Astrocyte of the hippocampus (primary cell): Measurements from ENCODE around the gene DYNC2I2.
"Not testable (repeated sequence)": the region's sequence is repeated elsewhere in the genome, so short reads cannot be mapped to it uniquely, and the experiment has no call there.

Source experiments
- DNase-seq: peaks from one replicate; pipeline ENCODE4 v3.0.0; 2011; ENCODE audit warnings: low read depth, low spot score

Gene DYNC2I2

DNA sequence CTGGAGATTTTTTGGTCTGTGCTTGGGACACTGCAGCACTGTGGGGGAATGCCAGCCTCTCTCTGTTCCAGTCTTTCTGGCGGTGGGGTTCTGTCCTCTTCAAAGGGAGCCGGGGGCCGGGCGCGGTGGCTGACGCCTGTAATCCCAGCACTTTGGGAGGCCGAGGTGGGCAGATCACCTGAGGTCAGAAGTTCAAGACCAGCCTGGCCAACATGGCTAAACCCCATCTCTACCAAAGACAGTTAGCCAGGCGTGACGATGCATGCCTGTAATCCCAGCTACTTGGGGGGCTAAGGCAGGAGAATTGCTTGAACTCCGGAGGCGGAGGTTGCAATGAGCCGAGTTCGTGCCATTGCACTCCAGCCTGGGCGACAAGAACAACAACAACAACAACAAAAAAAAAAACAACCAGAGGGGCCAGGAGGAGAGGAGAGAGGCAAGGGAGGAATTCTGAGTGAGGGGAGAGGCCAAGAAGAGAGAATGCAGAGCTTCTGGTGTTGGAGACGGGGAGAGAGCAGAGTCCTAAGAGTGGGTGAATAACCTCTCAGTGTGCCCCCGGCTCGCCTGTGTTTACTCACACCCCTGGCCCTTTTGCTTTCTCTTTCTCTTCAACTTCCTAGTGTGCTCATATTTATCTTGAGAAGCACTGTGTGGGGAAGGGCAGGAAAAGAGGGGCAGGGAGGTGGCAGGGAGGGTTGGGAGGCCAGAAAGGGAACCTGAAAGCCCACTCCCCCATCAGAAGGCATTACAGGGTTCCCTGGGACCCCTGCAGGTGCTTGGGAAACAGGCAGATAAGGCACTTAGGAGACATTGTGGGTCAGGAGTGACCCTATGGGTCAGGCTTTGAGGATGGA lies 29.2 kb upstream of the DYNC2I2 start:
- peak; percentile 21 for DNase-seq

DNA sequence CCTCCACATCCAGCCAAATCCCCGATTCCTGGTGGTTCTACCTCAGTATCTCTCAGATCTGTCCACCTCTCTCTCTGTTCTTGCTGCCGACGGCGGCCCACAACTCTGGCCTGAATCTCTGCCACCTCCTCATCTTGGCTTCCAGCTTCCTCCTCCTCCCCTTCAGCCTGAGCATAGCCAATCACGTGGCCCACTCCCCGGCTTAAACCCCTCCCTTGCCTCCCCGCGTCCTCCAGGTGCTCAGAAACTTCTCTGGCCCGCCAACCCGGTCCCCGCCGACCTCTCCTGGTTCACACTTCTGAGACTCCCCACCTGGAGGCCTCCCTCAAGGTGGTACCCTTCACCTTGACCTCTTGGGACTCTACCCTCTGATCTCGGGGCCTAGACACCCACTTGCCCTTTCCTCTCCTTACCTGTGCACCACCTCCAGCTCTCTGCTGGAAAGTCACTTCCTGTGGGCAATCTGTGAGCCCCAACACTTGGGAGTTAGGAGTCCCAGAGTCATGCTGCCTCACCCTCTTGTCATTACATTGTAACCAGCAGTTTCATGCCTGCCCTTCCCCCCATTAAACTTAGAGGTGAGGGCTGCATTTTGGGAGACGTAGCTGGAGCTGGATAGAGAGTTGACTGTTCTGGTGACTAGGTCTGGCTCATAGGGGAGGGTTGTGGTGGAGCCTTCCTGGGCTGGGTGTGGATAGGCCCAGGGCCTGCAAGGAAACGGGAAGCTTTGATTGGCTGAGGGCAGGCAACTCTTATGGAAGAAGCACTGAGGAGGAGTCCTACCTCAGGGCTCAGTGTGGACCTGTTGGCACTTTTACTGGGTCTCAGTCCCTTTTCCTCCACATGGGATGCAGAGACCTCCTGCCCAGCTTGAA lies 27.9 kb upstream of the DYNC2I2 start:
- DNase-seq: peak; percentile 81

DNA sequence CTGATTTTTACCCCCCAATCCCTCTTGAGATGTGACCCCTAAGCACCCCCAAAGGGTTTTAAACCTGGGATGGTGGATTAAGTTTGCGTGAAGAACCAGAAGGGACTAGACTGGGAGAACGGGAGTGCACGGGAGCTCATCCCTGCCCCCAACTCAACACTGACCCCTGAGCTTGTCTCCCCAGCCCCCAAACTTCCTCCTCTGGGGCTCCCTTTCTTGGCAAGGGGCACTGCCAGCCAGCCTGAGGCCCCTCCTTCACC lies 27.3 kb upstream of the DYNC2I2 start:
- DNase-seq: no peak

DNA sequence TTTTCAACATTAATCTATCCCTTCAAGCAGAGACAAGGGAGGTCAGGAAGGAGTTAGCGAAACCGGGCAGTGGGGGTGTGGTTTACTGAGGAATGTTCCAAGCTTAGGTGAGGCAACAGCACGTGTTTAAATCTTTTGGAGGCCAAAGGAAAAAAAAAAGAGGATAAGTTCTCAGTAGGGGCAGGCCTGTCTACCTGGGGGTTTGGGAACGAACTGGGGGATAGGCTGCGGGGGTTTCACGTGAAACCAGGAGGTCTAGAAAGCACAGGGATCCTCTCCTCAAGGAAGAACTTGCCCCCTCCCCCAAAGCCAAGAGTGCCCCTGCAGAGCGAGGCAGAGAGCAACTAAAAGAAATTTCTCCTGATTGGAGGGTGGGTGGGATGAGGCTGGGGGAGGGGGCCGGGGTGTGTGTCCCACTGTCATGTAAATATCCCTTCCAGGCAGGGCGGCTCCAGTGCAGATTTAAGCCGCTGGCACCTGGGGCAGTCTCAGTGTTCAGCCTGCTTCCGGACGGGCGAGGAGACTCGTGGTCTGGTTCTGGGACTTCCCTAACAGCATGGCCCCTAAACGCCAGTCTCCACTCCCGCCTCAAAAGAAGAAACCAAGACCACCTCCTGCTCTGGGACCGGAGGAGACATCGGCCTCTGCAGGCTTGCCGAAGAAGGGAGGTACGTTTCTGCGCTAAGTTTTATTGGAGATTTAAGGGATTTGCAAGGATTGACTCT lies 26.9 kb upstream of the DYNC2I2 start:
- DNase-seq: peak; percentile 64

DNA sequence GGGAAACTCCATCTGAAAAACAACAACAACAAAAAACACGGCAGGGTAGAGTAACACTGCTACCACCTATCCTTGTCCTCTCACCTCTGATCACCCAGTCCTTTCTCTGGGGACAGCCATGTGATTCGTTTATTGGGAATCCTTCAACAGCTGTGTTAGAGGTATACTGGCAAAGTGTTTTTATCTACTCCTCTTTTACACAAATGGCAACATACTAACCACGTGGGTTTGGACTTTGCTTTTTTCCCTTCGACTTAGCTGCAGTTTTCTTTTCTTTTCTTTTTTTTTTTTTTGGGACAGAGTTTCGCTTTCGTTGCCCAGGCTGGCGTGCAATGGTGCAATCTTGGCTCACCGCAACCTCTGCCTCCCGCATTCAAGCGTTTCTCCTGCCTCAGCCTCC lies 21.1 kb upstream of the DYNC2I2 start:
- no peak for DNase-seq

DNA sequence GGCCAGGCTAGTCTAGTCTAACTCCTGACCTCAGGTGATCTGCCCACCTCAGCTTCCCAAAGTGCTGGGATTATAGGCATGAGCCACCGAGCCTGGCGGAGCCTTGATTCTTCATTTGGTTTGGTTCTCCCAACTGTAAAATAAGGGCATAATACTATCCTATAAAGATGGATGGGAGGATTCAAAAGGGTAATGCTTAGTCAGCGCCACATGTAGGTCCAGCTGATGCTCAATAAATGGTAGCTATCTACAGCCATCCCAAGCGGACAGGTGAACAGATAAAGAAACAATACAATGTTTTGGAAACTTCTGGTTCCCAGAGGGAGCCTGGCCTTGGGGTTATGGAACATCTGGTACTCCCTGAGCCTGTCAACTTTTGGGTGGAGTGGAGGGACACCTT lies 18.7 kb upstream of the DYNC2I2 start:
- no peak for DNase-seq

DNA sequence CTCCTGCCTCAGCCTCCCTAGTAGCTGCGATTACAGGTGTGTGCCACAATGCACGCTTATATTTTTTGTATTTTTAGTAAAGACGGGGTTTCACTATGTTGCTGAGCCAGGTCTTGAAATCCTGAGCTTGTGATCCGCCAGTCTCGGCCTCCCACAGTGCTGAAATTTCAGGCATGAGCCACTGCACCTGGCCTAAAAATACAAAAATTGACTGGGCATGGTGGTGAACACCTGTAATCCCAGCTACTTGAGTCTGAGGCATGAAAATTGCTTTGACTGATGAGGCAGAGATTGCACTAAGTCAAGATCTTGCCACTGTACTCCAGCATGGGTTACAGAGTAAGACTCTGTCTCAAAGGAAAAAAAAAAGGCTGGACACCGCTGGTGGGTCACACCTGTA lies 13.1 kb upstream of the DYNC2I2 start:
- no peak for DNase-seq

DNA sequence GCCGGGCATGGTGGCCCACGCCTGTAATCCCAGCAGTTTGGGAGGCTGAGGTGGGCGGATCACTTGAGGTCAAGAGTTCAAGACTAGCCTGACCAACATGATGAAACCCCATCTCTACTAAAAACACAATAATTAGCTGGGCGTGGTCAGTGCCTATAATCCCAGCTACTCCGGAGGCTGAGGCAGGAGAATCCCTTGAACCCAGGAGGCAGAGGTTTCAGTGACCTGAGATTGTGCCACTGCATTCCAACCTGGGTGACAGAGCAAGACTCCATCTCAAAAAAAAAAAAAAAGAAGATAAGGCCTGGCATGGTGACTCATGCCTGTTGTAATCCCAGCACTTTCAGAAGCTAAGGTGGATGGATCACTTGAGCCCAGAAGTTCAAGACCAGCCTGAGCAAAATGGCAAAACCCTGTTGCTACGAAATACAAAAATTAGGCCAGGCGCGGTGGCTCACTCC lies 9.9 kb upstream of the DYNC2I2 start:
- not testable (repeated sequence) for DNase-seq

DNA sequence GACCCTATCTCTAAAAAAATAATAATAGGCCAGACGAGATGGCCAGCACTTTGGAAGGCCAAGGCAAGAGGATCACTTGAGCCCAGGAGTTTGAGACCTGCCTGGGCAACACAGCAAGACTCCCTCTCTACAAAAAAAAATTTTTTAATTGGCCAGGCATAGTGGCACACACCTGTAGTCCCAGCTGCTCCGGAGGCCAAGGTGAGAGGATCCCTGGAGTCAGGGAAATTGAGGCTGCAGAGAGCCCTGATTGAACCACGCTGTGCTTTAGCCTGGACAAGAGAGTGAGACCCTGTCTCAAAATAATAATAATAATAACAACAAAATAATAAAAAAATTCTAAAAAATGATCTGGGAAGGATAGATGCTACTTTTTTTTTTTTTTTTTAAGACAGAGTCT lies 1.1 kb upstream of the DYNC2I2 start:
- DNase-seq: no peak

DNA sequence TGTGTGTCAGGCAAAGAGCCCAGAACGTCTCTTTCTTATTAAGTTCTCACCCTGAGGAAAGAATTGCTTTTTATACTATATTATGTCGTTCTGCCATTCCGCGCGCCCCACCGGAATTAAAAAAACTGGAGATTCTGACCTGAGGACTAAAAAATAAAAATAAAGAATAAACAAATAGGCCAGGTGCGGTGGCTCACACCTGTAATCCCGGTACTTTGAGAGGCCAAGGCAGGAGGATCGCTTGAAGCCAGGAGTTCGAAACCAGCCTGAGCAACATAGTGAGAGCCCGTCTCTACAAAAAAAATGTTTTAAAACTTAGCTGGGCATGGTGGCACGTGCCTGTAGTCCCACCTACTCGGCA lies 677 bp upstream of the DYNC2I2 start:
- no peak for DNase-seq

DNA sequence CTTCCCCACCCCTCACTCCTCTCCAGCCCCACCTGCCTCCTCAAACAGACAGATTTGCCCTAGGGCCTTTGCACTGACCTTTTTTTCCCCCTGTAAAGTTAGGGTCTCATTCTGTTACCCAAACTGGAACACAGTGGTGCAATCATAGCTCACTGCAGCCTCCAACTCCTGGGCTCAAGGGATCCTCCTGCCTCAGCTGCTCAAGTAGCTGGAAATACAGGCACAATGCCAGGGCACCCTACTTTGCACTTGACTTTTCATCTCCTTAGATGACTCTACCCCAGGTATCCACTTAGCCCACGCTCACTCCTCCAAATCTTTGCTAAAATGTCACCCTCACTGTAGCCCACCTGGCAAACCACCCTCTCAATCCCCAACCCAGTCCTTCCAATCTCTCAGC lies 2.2 kb downstream of the DYNC2I2 start:
- DNase-seq: no peak

DNA sequence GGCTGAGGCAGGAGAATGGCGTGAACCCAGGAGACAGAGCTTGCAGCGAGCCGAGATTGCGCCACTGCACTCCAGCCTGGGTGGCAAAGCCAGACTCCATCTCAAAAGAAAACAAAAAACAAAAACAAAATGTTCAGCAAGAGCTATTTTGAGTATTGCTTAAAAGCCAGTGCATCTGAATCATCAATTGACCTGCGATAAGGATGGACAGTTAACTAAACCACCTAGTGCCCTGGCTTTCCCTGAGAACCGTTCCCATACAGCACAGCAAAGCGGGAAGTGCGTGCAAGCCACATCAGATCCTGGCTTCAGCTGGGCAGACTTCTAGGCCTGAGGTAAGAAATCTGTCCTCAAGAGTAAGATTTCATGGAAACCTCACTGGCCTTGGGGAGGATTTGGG lies 2.7 kb downstream of the DYNC2I2 start:
- DNase-seq: no peak

DNA sequence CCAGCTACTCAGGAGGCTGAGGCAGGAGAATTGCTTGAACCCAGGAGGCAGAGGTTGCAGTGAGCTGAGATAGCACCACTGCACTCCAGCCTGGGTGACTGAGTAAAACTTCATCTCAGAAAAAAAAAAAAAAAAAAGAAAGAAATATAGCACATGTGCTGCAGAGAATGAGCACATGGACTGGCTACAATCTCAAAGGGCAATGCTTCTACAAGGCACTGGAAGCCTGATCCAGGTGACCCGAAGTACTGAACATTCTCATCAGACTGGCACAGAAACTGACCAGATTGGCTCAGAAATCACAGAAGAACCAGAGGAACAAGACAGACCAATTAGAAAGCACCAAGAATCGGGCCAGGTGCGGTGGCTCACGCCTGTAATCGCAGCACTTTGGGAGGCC lies 4.8 kb downstream of the DYNC2I2 start:
- DNase-seq: no peak

DNA sequence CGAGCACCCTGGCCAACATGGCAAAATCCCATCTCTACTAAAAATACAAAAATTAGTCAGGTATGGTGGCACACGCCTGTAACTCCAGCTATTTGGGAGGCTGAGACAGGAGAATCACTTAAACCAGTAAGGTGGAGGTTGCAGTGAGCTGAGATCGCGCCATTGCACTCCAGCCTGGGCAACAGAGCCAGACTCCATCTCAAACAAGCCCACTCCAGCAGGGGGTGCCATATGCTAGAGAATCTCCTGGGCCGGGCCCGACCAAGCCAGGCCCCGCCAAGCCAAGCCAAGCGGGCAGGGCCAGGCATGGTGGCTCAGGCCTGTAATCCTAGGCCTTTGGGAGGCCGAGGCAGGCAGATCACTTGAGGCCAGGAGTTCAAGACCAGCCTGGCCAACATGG lies 8.4 kb downstream of the DYNC2I2 start:
- DNase-seq: peak; percentile 36

DNA sequence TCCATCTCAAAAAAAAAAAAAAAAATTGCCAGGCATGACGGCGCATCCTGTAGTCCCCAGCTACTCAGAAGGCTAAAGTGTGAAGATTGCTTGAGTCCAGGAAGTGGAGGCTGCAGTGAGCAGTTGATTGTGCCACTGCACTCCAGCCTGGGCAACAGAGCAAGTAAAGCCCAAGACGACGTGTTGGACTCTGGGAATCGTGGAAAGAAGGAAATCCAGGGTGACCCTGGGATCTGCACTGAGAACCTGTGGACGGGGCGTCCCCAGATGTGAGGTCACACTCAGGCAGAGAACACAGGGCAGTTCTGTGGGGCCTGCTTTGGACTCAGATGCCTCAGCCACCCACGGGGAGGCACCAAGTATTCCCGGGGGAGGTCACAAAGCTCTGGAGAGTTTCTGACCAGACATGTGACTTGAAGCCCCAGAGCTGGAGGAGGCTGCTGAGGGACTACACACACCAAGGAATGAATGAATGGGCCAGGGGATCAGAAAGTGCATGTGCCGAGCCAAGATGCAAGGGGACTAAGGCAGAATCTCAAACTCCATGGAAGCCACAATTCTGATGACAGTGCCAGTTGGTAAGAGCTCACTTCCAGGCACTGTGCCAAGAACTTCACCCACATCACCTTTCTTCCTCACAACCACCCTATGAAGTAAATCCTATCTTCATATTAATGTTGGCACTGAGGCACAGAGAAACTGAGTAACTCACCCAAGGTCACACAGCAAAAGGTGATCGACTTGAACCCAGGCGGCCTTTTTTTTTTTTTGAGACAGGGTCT lies 12.9 kb downstream of the DYNC2I2 start:
- no peak for DNase-seq

DNA sequence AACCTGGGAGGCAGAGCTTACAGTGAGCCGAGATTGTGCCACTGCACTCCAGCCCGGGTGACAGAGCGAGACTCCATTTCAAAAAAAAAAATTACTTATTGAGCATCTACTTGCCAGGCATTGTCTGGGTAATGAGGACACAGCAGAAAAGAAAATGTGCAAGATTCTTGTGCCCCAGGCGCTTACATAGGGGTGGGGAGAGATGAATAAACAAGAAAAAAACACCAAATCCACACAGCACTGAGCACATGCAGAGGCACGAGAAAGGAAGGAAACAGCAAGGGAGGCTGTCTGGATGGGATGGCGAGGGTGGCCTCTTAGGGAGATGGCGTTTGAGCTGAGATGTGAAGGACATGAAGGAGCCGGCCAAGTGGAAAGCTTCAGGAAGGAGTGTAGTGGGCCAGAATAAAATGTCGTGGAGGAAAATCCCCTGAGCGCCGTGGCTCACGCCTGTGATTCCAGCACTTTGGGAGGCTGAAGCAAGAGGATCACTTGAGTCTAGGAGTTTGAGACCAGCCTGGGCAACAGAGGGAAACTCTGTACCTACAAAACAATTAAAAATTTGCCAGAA lies 13.9 kb downstream of the DYNC2I2 start:
- no peak for DNase-seq

DNA sequence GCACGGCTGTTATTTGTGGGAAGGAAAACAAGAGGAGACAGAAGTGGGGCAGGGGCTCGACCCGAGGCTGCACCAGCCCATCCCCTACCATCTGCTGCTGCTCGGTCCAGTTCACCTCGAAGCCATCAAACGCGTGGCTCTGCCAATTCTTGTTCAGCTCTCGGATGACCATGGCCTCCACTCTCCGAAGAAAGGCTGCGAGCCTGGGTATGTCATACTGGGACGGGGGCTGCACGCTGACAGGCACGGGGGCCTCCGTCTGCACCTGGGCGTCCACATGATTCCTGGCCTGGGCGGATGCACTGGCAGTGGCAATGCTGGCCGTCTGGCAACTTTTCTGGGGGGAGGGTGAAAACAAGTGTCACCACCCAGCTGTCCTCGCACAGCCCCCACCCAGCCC lies 16.0 kb downstream of the DYNC2I2 start:
- DNase-seq: no peak

DNA sequence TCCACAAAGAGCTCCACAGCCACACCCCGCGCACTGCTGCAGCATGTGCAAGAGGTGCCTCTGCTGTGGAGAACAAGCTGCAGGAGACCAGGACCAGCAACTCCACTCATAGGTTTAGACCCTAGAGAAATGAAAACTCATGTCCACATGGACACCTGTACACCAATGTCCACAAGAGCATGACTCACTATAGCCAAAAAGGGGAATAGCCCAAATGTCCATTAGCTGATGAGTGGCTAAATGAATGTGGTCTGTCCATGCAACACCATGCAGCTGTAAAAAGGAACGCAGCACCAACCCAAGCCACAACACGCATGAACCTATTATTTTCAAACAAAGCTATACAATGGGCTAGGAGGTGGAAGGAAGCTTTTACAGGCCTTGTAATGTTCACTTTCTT lies 18.1 kb downstream of the DYNC2I2 start:
- no peak for DNase-seq

DNA sequence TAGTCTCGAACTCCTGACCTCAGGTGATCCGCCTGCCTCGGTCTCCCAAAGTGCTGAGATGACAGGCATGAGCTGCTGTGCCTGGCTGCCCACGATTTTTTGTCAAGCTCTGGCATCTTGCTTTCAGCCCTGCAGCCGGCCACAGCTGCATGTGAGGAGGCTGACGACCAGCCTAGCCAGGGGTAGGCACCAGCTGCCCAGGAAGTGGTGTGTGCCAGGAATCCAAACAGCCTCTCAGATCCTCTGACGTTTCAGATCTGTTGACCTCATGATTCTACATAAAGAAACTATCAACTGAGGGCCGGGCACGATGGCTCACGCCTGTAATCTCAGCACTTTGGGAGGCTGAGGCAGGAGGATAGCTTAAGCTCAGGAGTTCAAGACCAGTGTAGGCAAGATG lies 19.0 kb downstream of the DYNC2I2 start:
- DNase-seq: no peak

DNA sequence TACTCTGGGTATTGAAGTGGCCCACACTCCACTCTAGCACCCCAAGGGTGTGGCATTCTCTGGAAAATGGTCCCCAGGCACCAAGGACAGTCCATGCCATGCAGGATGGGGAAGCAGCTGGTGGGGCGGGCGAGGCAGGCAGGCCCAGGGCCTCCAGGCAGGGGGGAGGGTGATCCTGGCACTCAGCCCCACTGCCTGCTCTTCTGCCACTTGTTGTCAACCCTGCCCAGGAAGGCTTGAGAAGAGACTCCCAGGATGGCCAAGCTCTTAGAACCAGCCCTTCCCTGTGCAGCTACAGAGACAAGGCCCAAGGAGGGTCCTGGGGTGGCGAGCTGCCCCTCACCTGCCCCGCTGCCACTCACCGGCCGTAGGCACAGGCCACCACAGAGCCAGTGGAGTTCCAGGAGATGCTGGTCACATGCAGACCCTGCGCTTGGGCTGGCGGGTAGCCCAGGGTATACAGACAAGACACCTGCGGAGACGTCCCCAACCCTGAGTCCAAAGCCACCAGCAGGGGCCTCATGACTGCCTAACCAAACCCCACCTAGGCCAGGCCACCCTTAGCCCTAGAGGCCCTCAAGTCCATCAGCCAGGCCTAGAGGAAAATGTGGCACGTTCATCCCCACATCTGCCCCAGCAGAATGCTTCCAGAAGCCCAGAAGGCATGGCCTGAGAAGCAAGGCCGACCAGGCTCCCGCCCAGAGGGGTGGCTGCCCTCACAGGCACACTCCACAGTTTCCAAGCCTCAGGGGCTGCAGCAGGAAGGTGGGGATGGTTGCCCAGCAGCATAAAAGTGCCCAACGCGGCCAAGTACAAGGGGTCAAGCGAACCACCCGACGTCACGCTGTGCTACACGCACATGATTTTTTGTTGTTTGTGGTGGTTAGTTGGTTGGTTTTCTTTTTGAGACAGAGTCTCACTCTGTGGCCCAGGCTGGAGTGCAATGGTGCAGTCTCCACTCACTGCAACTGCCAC lies 19.8 kb downstream of the DYNC2I2 start:
- DNase-seq: no peak
